OCI-LY3 (cell line): ENCODE results near the gene SAP30L.

Experiments
- EZH2phosphoT487 ChIP-seq: fragments of 200-600 bp; shearing (Covaris generic); IDR thresholded peaks from 2 replicates; pipeline ENCODE4 v1.6.1; 2018; ENCODE audit warnings: antibody characterized with exemption, mixed run types, low read depth
- TF ChIP-seq, protein P1 (sequence below): fragments of 200-600, 300-600 bp; sonication (generic); IDR thresholded peaks from 2 replicates; pipeline ENCODE4 v1.5.1; 2014; ENCODE audit warnings: antibody characterized with exemption, low read length, low read depth

- TF ChIP-seq, protein P1, sequence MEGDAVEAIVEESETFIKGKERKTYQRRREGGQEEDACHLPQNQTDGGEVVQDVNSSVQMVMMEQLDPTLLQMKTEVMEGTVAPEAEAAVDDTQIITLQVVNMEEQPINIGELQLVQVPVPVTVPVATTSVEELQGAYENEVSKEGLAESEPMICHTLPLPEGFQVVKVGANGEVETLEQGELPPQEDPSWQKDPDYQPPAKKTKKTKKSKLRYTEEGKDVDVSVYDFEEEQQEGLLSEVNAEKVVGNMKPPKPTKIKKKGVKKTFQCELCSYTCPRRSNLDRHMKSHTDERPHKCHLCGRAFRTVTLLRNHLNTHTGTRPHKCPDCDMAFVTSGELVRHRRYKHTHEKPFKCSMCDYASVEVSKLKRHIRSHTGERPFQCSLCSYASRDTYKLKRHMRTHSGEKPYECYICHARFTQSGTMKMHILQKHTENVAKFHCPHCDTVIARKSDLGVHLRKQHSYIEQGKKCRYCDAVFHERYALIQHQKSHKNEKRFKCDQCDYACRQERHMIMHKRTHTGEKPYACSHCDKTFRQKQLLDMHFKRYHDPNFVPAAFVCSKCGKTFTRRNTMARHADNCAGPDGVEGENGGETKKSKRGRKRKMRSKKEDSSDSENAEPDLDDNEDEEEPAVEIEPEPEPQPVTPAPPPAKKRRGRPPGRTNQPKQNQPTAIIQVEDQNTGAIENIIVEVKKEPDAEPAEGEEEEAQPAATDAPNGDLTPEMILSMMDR, result no peak
- TF ChIP-seq EZH2phosphoT487, result no peak
These were observed 1.0 kb upstream of the SAP30L start for GRCh38 chr5:154444556-154445421.
